Panc1 (cell line): Measurements from ENCODE around the gene PCDHB16. TPM values are rescaled to one million over a fixed set of nuclear protein-coding genes. Genes with fewer than 3 reads are reported as not detected.
A peak's percentile ranks its signal among the peaks of the same experiment; 100 is the strongest.
"Not testable (repeated sequence)": the region's sequence is repeated elsewhere in the genome, so short reads cannot be mapped to it uniquely, and the experiment has no call there.

ENCODE experiments used
- ATAC-seq: fragments of 200-7000 bp; cut with Tn5 transposase; 2 replicates; pipeline ENCODE4 v1.9.1; 2020; ENCODE audit warnings: mild to moderate bottlenecking, moderate library complexity
- BruUV-seq: library from RNA; stranded (reverse); fragments of 400-500 nt; replicated peaks from 2 replicates; lab custom pipeline; 2021; lab: Mats Ljungman, UMichigan
- CTCF ChIA-PET: fragments of 300-600 bp; sonication (Branson Sonifier 250); formaldehyde crosslinking; loops from one replicate; lab custom pipeline; 2022; ENCODE audit warnings: antibody characterized with exemption; lab: Charles Lee
- POLR2A ChIA-PET: fragments of 300-600 bp; sonication (Branson Sonifier 250); formaldehyde crosslinking; loops from one replicate; lab custom pipeline; 2022; ENCODE audit warnings: antibody characterized with exemption; lab: Charles Lee
- DNase-seq: peaks from one replicate; pipeline ENCODE4 v3.0.0-alpha.2; 2010; ENCODE audit warnings: low read depth, low spot score
- H3K27ac ChIP-seq: 2 replicates; pipeline ENCODE4 v1.5.1; 2011; ENCODE audit warnings: mild to moderate bottlenecking, low read length, inconsistent platforms
- H3K27me3 ChIP-seq: fragments of 200-500 bp; sonication (Bioruptor generic); 2 replicates; pipeline ENCODE4 v1.6.0; 2014; ENCODE audit warnings: low read length, inconsistent platforms; ENCODE audit not compliant: control insufficient read depth, insufficient read depth
- H3K36me3 ChIP-seq: fragments of 200-500 bp; sonication (Bioruptor generic); 2 replicates; pipeline ENCODE4 v1.5.1; 2014; ENCODE audit warnings: inconsistent platforms, mild to moderate bottlenecking, low read length, moderate library complexity; ENCODE audit not compliant: control insufficient read depth, insufficient read depth
- H3K4me1 ChIP-seq: 2 replicates; pipeline ENCODE4 v1.5.1; 2011; ENCODE audit warnings: inconsistent platforms, mild to moderate bottlenecking, low read length, moderate library complexity; ENCODE audit not compliant: control insufficient read depth, insufficient read depth
- H3K4me3 ChIP-seq, 2 experiments: 2 replicates each; pipeline ENCODE4 v1.5.1; 2011 to 2012; ENCODE audit warnings: low read depth in 2 of 2, low read length in 2 of 2, mild to moderate bottlenecking in 2 of 2, inconsistent platforms in 1 of 2, moderate library complexity in 1 of 2
- H3K9me3 ChIP-seq: fragments of 200-500 bp; sonication (Bioruptor generic); 2 replicates; pipeline ENCODE4 v1.5.1; 2014; ENCODE audit warnings: low read depth, mild to moderate bottlenecking, inconsistent platforms, low read length, moderate library complexity; ENCODE audit not compliant: control insufficient read depth, insufficient read depth
- CTCF ChIP-seq: fragments of 450-650 bp; IDR thresholded peaks from 2 replicates; pipeline ENCODE4 v1.5.1; 2017; ENCODE audit warnings: mild to moderate bottlenecking
- POLR2AphosphoS5 ChIP-seq: IDR thresholded peaks from 2 replicates; pipeline ENCODE4 v1.6.1; 2012; ENCODE audit warnings: mild to moderate bottlenecking, low read depth, low read length, moderate library complexity
- SIN3A ChIP-seq: IDR thresholded peaks from 2 replicates; pipeline ENCODE4 v1.6.1; 2012; ENCODE audit warnings: low read depth, mild to moderate bottlenecking, low read length, moderate library complexity, borderline replicate concordance; ENCODE audit not compliant: insufficient read depth
- TCF7L2 ChIP-seq: IDR thresholded peaks from 2 replicates; pipeline ENCODE4 v1.6.1; 2011; ENCODE audit warnings: mild to moderate bottlenecking, low read depth, low read length, inconsistent platforms
- in situ Hi-C: cut with HindIII; loops from 2 replicates; pipeline ENCODE4 v1.10.0; 2016; ENCODE audit warnings: low sequenced_read_pairs, low pct_unique_long_range_greater_than_20kb
- intact Hi-C: fragments of 100-400 bp; cut with micrococcal nuclease; formaldehyde crosslinking; loops from one replicate; pipeline ENCODE4 v1.10.0; 2022; ENCODE audit not compliant: unreplicated experiment
- total RNA-seq: library from RNA; stranded (reverse); gene quantifications from one replicate; pipeline ENCODE4 v1.2.1, GENCODE V29; 2021; ENCODE audit not compliant: unreplicated experiment

PCDHB16 gene
- total RNA-seq, 1 experiment from 2014 or later: 1.8 TPM

DNA sequence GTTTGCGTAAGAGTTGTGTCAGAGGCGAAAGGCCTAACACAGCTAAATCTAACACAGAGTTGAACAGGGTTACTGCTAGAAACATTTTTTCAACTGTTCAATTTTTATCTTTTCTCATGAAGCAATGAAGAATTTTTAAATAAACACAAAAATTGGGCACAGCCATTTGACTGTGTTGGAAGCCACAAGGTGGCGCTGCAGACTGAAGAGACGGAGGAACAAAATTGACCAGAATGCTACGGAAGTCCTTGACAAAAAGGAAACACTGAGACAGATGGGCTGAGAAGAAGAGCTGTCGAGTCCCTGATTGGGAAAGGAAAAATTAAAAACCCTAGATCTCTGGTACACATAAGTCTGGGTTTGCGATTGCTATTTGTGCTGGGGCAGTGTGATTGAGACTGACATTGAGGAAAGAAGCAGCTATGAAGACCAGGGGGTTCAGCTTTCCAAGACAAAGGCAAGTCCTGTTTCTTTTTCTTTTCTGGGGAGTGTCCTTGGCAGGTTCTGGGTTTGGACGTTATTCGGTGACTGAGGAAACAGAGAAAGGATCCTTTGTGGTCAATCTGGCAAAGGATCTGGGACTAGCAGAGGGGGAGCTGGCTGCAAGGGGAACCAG is 4.8 kb downstream of the PCDHB16 start, which contains the start of gene PCDHB9:
Gene PCDHB9, plus strand, starts transcription at position 265 of the 616 bp plus-strand sequence. Its CDS starts 158 bp downstream, at position 423.
- peak within 1 kb of the TSS; percentile 48; the same call in 1 of the 2 replicates for H3K27ac ChIP-seq
- peaks cover 2% of the 10 kb centered on the region for H3K27me3 ChIP-seq
- TF ChIP-seq SIN3A (no peak), CTCF (peak; percentile 89), TCF7L2 (no peak)
- no peak for DNase-seq
- no peaks in the 10 kb centered on the region for H3K9me3 ChIP-seq
- in situ Hi-C loops (loop anchor here (25.0 kb wide), 2 partner anchors 100 to 150 kb away; partner anchors contain the start of genes PCDHB2, PCDHGA1, PCDHGA2 and PCDHGA3), intact Hi-C loops (no loop called here)
- no peaks in the 10 kb centered on the region for H3K36me3 ChIP-seq
- H3K4me1 ChIP-seq: no peaks in the 10 kb centered on the region
- H3K4me3 ChIP-seq: peak within 1 kb of the TSS; percentile 39 to 62
- ATAC-seq: peak; percentile 92
- POLR2A ChIA-PET: no interaction called here
- CTCF ChIA-PET: interaction anchor here (0.6 to 1.9 kb wide), 6 partner anchors 9 to 101 kb away, joined by 3 to 9 read pairs (median 4); partner anchors contain the start of genes PCDHB14 and PCDHB2
- BruUV-seq: no TSS peak

DNA sequence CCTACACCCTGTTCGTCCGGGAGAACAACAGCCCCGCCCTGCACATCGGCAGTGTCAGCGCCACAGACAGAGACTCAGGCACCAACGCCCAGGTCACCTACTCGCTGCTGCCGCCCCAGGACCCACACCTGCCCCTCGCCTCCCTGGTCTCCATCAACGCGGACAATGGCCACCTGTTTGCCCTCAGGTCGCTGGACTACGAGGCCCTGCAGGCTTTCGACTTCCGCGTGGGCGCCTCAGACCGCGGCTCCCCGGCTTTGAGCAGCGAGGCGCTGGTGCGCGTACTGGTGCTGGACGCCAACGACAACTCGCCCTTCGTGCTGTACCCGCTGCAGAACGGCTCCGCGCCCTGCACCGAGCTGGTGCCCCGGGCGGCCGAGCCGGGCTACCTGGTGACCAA is 6.5 kb downstream of the PCDHB16 start:
- H3K27ac ChIP-seq, H3K4me3 ChIP-seq, ATAC-seq, H3K4me1 ChIP-seq, CTCF ChIA-PET, H3K27me3 ChIP-seq, H3K36me3 ChIP-seq, POLR2A ChIA-PET, DNase-seq, BruUV-seq, intact Hi-C loops, H3K9me3 ChIP-seq: not testable (repeated sequence)
- in situ Hi-C loops: loop anchor here (25.0 kb wide), 2 partner anchors 101 to 149 kb away; partner anchors contain the start of genes PCDHB2, PCDHGA1, PCDHGA2 and PCDHGA3

DNA sequence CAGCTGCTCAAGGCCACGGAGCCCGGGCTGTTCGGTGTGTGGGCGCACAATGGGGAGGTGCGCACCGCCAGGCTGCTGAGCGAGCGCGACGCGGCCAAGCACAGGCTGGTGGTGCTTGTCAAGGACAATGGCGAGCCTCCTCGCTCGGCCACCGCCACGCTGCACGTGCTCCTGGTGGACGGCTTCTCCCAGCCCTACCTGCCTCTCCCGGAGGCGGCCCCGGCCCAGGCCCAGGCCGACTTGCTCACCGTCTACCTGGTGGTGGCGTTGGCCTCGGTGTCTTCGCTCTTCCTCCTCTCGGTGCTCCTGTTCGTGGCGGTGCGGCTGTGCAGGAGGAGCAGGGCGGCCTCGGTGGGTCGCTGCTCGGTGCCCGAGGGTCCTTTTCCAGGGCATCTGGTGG is 6.9 kb downstream of the PCDHB16 start:
- H3K4me3 ChIP-seq, BruUV-seq, CTCF ChIA-PET, DNase-seq, ATAC-seq, POLR2A ChIA-PET, H3K27me3 ChIP-seq, H3K36me3 ChIP-seq, H3K27ac ChIP-seq, H3K9me3 ChIP-seq, H3K4me1 ChIP-seq, intact Hi-C loops: not testable (repeated sequence)
- in situ Hi-C loops: loop anchor here (25.0 kb wide), 2 partner anchors 102 to 148 kb away; partner anchors contain the start of genes PCDHB2, PCDHGA1, PCDHGA2 and PCDHGA3

DNA sequence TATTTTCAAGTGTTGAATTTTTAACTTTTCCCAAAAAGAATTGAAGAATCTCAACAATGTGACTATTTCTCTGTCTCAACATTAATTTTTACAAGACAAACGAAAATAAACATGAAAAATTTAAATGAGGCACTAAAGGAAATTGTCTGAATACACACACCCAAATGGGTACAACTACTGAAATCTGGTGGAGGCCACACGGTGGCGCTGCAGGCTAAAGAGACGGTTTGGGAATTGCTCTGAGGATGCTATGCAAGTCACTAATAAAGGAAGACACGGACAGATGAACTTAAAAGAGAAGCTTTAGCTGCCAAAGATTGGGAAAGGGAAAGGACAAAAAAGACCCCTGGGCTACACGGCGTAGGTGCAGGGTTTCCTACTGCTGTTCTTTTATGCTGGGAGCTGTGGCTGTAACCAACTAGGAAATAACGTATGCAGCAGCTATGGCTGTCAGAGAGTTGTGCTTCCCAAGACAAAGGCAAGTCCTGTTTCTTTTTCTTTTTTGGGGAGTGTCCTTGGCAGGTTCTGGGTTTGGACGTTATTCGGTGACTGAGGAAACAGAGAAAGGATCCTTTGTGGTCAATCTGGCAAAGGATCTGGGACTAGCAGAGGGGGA is 10.0 kb downstream of the PCDHB16 start, which contains the start of gene PCDHB10:
Gene PCDHB10, plus strand, starts transcription at position 244 of the 616 bp plus-strand sequence. Its CDS starts 200 bp downstream, at position 444.
- peaks cover 2% of the 10 kb centered on the region for H3K27me3 ChIP-seq
- ChIA-PET CTCF (interaction anchor here (0.8 to 1.0 kb wide), 2 partner anchors 14 to 31 kb away, joined by 3 to 7 read pairs; partner anchors contain the start of gene PCDHB14), POLR2A (no interaction called here)
- H3K9me3 ChIP-seq: peaks cover 16% of the 10 kb centered on the region; the same call in 1 of the 2 replicates
- DNase-seq (no peak), ATAC-seq (peak; percentile 85)
- intact Hi-C loops: no loop called here
- in situ Hi-C loops: loop anchor here (25.0 kb wide), 2 partner anchors 105 to 145 kb away; partner anchors contain the start of genes PCDHB2, PCDHGA1, PCDHGA2 and PCDHGA3
- H3K4me3 ChIP-seq: peak within 1 kb of the TSS; percentile 17 to 21; a peak in 2 of 4 replicates
- TF ChIP-seq CTCF (peak; percentile 84), SIN3A (no peak), POLR2AphosphoS5 (no peak)
- BruUV-seq: no TSS peak
- no peak within 1 kb of the TSS for H3K27ac ChIP-seq
- no peaks in the 10 kb centered on the region for H3K36me3 ChIP-seq
- H3K4me1 ChIP-seq: no peaks in the 10 kb centered on the region

DNA sequence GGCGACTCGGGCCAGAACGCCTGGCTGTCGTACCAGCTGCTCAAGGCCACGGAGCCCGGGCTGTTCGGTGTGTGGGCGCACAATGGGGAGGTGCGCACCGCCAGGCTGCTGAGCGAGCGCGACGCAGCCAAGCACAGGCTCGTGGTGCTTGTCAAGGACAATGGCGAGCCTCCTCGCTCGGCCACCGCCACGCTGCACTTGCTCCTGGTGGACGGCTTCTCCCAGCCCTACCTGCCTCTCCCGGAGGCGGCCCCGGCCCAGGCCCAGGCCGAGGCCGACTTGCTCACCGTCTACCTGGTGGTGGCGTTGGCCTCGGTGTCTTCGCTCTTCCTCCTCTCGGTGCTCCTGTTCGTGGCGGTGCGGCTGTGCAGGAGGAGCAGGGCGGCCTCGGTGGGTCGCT is 12.1 kb downstream of the PCDHB16 start:
- intact Hi-C loops, ATAC-seq: not testable (repeated sequence)
- peaks cover 16% of the 10 kb centered on the region; the same call in 1 of the 2 replicates for H3K9me3 ChIP-seq

More for the DNA sequence above, 12.1 kb downstream of the PCDHB16 start:
- H3K36me3 ChIP-seq, DNase-seq, POLR2A ChIA-PET, H3K4me3 ChIP-seq, CTCF ChIA-PET, H3K27ac ChIP-seq, BruUV-seq, H3K4me1 ChIP-seq, H3K27me3 ChIP-seq: not testable (repeated sequence)
- in situ Hi-C loops: loop anchor here (25.0 kb wide), 2 partner anchors 107 to 143 kb away; partner anchors contain the start of genes PCDHB2, PCDHGA1, PCDHGA2 and PCDHGA3
